Fibroblast of villous mesenchyme (primary cell): Measurements from ENCODE around the gene LDLRAP1. TPM values are rescaled to one million over a fixed set of nuclear protein-coding genes. Genes with fewer than 3 reads are reported as not detected.
"Not testable (repeated sequence)": the region's sequence is repeated elsewhere in the genome, so short reads cannot be mapped to it uniquely, and the experiment has no call there.

Experiments
- DNase-seq: peaks from one replicate; pipeline ENCODE4 v3.0.0-alpha.2; 2010; ENCODE audit warnings: low read depth
- H3K4me3 ChIP-seq: 2 replicates; pipeline ENCODE4 v1.5.1; 2011; ENCODE audit warnings: low read depth, mild to moderate bottlenecking, low read length
- total RNA-seq: library from RNA; depleted of rRNA; stranded (reverse); fragments of >200 nt; gene quantifications from 2 replicates; pipeline ENCODE4 v1.2.3, GENCODE V29; 2012
- TF ChIP-seq, protein P1 (sequence below): IDR thresholded peaks from 2 replicates; pipeline ENCODE4 v1.5.1; 2012; ENCODE audit warnings: low read depth, mild to moderate bottlenecking, low read length; ENCODE audit not compliant: insufficient read depth

The LDLRAP1 gene
- total RNA-seq, 1 donor, result 24.6 TPM

GRCh38 chr1:25594971-25595370, 51.6 kb downstream of the LDLRAP1 start:
- H3K4me3 ChIP-seq, result no peak overlapping the region
- TF ChIP-seq, protein P1, sequence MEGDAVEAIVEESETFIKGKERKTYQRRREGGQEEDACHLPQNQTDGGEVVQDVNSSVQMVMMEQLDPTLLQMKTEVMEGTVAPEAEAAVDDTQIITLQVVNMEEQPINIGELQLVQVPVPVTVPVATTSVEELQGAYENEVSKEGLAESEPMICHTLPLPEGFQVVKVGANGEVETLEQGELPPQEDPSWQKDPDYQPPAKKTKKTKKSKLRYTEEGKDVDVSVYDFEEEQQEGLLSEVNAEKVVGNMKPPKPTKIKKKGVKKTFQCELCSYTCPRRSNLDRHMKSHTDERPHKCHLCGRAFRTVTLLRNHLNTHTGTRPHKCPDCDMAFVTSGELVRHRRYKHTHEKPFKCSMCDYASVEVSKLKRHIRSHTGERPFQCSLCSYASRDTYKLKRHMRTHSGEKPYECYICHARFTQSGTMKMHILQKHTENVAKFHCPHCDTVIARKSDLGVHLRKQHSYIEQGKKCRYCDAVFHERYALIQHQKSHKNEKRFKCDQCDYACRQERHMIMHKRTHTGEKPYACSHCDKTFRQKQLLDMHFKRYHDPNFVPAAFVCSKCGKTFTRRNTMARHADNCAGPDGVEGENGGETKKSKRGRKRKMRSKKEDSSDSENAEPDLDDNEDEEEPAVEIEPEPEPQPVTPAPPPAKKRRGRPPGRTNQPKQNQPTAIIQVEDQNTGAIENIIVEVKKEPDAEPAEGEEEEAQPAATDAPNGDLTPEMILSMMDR, result no peak
- no peak for DNase-seq

DNA sequence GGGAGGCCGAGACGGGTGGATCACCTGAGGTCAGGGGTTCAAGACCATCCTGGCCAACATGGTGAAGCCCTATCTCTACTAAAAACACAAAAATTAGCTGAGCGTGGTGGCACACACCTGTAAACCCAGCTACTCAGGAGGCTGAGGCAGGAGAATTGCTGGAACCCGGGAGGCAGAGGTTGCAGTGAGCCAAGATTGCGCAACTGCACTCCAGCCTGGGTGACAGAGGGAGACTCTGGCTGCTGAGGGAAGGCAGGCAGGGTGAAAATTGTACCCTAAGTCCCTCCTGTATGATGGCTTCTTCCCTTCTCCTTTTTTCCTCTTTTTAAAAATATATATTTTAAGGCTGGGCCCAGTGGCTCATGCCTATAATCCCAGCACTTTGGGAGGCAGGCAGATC, 53.2 kb downstream of the LDLRAP1 start:
- H3K4me3 ChIP-seq, DNase-seq: not testable (repeated sequence)

- TF ChIP-seq, protein P1, result no peak
- no peak for DNase-seq
- no peak overlapping the region for H3K4me3 ChIP-seq
Observed at GRCh38 chr1:25598879-25599278, 55.5 kb downstream of the LDLRAP1 start.

- H3K4me3 ChIP-seq, result no peak overlapping the region
- TF ChIP-seq, protein P1, result no peak
- DNase-seq, result no peak
Observed at GRCh38 chr1:25599969-25600610, 56.7 kb downstream of the LDLRAP1 start.

DNA sequence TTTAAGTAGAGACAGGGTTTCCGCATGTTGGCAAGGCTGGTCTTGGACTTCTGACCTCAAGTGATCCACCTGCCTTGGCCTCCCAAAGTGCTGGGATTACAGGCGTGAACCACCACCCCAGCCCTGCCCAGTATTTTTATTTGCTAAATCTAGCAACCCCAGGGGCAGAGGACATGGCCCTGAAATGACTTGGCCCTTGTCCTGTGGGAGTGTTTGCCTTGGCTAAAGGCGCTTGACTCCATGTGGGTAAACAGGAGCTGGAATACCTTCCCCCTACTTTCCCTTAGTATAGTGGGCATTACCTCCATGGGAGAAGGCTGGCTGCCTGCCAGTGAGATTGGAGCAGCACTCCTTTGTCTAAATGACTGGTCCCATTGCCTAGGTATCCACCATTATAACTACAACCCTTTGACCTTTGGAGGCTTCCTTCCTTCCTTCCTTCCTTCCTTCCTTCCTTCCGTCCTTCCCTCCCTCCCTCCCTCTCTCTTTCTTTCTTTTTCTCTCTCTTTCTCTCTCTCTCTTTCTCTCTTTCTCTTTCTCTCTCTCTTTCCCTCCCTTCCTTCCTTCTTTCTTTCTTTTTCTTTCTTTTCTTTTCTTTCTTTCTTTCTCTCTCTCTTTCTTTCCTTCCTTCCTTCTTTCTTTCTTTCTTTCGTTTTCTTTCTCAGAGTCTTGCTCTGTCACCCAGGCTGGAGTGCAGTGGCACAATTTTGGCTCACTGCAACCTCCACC, 57.7 kb downstream of the LDLRAP1 start:
- not testable (repeated sequence) for DNase-seq, H3K4me3 ChIP-seq

DNA sequence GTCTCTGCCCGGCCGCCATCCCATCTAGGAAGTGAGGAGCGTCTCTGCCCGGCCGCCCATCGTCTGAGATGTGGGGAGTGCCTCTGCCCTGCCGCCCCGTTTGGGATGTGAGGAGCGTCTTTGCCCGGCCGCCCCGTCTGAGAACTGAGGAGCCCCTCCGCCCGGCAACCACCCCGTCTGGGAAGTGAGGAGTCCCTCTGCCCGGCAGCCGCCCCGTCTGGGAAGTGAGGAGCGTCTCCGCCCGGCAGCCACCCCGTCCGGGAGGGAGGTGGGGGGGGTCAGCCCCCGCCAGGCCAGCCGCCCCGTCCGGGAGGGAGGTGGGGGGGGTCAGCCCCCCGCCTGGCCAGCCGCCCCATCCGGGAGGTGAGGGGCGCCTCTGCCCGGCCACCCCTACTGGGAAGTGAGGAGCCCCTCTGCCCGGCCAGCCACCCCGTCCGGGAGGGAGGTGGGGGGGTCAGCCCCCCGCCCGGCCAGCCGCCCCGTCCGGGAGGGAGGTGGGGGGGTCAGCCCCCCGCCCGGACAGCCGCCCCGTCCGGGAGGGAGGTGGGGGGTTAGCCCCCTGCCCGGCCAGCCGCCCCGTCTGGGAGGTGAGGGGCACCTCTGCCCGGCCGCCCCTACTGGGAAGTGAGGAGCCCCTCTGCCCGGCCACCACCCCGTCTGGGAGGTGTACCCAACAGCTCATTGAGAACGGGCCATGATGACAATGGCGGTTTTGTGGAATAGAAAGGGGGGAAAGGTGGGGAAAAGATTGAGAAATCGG, 60.6 kb downstream of the LDLRAP1 start:
- not testable (repeated sequence) for H3K4me3 ChIP-seq, DNase-seq

DNA sequence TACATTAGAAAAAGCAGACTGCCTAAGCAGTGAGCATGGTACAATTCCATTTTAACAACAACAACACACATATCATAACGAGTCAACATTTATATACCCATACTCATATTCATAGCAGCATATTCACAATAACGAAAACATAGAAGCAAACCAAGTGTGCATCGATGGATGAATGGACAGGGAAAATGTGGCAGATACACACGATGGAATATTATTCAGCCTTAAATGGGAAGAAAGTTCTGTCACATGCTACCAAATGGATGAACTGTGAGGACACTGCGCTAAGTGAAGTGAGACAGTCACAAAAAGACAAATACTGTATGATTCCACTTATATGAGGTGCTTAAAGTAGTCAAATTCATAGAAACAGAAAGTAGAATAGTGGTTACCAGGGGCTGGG, 63.7 kb downstream of the LDLRAP1 start:
- no peak for DNase-seq
- H3K4me3 ChIP-seq, result no peak overlapping the region
- TF ChIP-seq, protein P1, result no peak

GRCh38 chr1:25608488-25609178, 65.2 kb downstream of the LDLRAP1 start:
- peak; percentile 72 for DNase-seq
- TF ChIP-seq, protein P1, result peak; percentile 71
- H3K4me3 ChIP-seq, result peak overlapping the region; percentile 35
